Stimulated activated CD4-positive, alpha-beta T cell treated with anti-CD3 and anti-CD28 coated beads, TNF-alpha, amount 100 ng/mL, for 4 hours (primary cell): ENCODE results near the gene ZNF628.
"Not testable (repeated sequence)": the region's sequence is repeated elsewhere in the genome, so short reads cannot be mapped to it uniquely, and the experiment has no call there.

Source experiments
- DNase-seq, 3 experiments: peaks; one replicate each; pipeline ENCODE4 v3.0.0-alpha.2; 2020; ENCODE audit warnings: low read depth in 3 of 3

Gene ZNF628

DNA sequence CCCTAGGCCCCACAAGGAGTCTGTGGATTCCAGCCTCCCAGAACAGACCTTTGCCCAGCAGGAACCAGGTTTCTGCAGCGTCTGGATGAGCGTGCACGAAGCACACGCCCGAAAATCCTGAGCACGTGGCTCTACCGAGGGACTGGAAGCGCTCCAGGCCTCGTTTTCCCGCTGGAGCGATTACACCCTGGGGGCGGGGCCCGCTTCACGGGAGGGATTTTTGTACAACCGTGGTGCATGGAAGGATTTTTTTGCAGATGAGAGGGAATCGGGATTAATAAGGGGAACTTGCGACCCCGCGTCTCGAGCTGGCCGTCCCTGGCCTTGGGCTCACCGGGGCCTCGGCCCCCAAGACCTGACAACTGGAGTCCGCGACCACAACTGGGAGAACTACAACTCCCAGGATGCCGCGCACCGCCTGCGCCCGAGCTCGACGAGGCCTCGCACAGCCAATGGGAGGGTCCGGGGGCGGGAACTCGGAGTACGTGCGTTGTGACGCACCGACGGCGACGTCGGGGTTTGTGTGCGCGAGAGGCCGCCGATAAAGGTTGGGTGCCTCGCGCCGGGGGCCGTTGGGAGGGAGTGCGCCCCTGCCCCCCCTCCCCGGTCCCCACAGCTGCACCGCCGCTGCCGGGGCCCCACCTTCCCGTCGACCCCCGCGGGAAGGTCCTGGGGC lies at the start of gene ZNF628:
ZNF628 (plus strand) TSS at position 518 of the 676 bp plus-strand sequence. CDS start 3,294 bp downstream, outside the sequence.
- DNase-seq: peak; percentile 95 to 96 (median 96)

- DNase-seq: no peak
These were observed 45.2 kb upstream of the ZNF628 start for GRCh38 chr19:55431183-55431582.

DNA sequence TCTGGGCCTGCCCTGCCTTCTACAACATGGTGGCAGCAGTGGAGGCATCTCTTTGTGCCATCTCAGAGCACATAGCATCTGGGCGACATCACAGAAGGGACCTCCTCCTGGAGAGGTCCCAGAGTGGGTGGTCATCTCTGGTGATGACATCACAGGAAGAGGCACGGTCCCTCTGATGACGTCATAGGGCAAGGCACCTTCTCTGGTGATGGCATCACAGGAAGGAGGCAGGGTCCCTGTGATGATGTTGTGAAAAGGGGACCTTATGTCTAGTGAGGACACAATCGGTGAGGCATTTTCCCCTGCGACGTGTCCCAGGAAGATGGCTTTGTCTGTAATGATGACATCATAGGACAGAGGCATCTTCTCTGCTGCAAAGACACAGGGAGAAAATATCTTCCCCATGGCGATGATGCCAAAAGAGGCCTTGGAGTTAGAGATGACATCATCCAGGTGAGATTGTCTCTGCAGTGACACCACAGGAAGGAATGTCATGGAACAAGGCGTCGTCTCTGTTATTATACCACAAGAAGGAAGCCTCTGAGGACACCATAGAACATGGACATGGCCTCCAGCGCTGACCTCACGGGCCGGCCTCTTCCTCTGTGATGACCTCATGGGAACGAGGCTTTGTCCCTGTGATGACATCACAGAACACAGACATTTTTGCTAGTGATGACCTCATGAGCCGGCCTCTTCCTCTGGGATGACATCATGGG lies 44.0 kb upstream of the ZNF628 start:
- no peak for DNase-seq

DNA sequence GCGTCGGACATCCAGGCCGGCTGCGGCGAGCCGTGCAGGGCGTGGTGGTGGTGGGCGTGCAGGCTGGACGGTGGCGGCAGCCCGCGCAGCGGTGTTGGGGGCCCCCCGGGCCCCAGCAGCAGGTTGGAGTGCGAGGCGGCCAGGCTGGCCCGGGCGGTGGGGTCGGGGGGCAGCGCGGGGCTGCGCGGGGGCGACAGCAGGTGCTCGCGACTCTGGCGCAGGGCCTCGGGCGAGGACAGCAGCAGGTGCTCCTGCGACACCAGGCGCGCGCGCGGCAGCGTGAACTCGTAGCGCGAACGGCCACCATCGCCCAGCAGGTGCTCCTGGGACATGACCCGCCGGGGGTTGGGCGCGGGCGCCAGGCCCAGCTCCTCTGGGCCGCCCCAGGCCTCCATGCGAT lies 43.1 kb upstream of the ZNF628 start:
- no peak for DNase-seq

- DNase-seq: no peak
These were observed 42.0 kb upstream of the ZNF628 start for GRCh38 chr19:55434356-55434919.

GRCh38 chr19:55435020-55435419 lies 41.4 kb upstream of the ZNF628 start:
- DNase-seq: no peak

DNA sequence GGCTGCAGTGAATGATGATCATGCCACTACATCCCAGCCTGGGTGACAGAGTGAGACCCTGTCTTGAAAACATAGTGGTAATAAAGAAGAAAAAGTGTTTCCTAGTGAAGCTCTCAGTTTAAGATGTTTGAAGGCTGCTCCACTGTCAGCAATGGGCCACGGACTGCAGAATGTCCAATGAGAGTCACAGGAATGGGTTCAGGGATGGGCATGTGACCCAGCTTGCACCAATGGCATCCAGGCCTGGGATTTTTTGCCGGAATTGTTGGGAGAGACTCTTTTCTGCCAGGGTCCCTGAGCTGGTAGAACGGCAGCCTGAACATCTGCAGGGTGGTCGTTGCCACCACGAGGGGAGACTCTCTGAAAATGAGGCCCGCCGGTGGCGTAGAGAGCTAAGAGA lies 39.6 kb upstream of the ZNF628 start:
- DNase-seq: no peak

DNA sequence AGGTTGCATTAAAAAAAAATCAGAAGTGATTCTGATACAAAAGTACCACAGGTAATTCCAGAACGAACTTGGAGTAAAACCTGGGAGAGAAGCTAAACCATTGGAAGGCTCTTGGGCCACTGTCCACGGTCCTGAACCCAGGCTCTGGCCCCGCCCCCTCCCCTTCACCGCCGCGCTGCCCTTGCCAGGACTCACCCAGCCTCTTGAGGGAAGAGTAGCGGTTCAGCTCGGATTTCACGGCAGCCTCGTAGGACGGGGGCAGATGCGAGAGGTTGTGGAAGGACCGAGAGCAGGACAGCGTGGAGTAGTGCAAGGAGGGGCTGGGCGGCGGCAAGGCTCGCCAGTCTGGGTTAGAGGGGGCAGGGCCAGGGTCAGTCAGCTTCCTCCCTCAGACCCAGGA lies 39.0 kb upstream of the ZNF628 start:
- DNase-seq: no peak

DNA sequence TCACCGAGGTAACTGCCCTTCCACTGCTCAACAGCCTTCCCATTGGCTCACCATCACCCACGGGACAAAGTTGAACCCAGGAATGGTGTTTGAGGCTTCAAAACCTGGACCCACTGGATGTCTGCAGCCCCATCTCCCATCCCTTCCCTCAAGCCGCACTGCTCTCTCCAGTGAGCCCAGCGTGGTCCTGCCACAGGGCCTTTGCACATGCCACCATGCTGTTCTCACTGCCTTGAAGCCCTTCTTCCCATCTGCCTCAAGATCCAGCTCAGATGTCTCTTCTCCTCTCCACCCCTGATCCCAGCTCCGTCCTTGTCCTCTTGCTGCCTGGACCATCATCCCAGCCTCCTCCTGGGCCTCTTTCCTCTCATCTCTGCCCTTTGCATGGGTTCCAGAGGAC lies 37.4 kb upstream of the ZNF628 start:
- DNase-seq: no peak

- DNase-seq: no peak
These were observed 35.9 kb upstream of the ZNF628 start for GRCh38 chr19:55440411-55441105.

GRCh38 chr19:55441319-55441691 lies 35.1 kb upstream of the ZNF628 start:
- DNase-seq: no peak

GRCh38 chr19:55441692-55442321 lies 34.6 kb upstream of the ZNF628 start:
- DNase-seq: no peak

GRCh38 chr19:55442372-55442961 lies 34.0 kb upstream of the ZNF628 start:
- DNase-seq: no peak

GRCh38 chr19:55443045-55443823 lies 33.2 kb upstream of the ZNF628 start, which contains the start of gene SHISA7:
Gene SHISA7 (minus strand): TSS chr19:55443300. CDS start chr19:55442863, 437 bp downstream.
- no peak for DNase-seq

GRCh38 chr19:55443824-55444480 lies 32.5 kb upstream of the ZNF628 start:
- no peak for DNase-seq

DNA sequence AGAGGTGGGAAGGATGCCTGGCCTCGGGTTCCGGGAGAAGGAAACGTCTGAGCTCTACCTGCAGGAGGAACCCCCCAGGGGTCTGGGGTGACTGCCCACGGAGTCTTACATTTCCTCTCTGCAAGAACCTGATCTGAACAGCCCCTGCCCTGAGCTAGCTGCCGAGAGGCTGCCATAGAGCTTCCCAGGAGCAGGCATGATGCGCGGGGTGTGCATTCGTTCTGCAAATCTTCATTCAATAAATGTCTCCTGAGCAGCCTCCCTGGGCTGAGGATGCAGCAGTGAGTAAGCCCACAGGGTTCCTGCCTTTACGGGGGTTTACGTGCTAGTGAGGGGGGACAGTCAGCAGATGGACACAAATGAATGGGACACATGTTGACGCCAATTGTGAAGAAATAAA lies 31.8 kb upstream of the ZNF628 start:
- no peak for DNase-seq

- DNase-seq: no peak
These were observed 30.4 kb upstream of the ZNF628 start for GRCh38 chr19:55446060-55446459.

- DNase-seq: no peak
These were observed 28.8 kb upstream of the ZNF628 start for GRCh38 chr19:55447421-55448174.

DNA sequence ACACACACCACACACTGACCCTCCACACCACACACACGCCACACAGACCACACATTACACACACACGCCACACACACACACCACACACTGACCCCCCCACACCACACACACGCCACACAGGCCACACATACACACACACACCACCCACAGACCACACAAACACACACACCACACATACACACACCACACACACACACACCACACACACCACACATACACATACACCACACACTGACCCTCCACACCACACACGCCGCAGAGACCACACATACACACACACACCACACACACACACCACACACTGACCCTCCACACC lies 28.3 kb upstream of the ZNF628 start:
- DNase-seq: not testable (repeated sequence)

- DNase-seq: no peak
These were observed 26.9 kb upstream of the ZNF628 start for GRCh38 chr19:55449469-55449868.
